ENCODE data around the gene NTHL1.

Gene NTHL1

GRCh38 chr16:2001456-2002355 is 45.9 kb downstream of the NTHL1 start:
- intact Hi-C loops (cut with DNase I) = no loop called here
- DNase-seq = peak in 1 of 10 donors; percentile 77

DNA sequence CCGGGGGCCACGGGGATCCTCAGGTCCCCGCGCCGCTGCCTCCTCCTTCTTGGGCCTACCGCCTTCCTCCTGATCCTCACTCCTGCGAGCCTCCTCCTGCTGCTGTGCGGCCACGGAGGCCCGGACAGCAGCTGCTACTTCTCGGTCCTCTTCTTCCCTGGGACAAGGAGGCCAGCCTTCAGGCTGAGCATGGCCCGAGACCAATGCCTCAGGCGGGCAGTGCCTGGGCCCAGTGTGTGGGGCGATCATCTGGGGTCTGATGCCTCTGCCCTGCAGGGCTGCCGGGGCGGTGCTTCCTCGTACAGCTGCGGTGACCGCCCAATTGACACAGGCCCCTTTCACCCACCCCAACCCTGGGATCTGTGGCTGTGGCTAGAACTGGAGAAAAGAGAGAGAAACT is 46.6 kb downstream of the NTHL1 start:
- DNase-seq = no peak
- intact Hi-C loops (cut with DNase I) = no loop called here

GRCh38 chr16:1999866-2000514 is 47.6 kb downstream of the NTHL1 start:
- DNase-seq = peak in 7 of 10 donors; percentile 32 to 92 (median 59)
- intact Hi-C loops (cut with DNase I) = no loop called here

DNA sequence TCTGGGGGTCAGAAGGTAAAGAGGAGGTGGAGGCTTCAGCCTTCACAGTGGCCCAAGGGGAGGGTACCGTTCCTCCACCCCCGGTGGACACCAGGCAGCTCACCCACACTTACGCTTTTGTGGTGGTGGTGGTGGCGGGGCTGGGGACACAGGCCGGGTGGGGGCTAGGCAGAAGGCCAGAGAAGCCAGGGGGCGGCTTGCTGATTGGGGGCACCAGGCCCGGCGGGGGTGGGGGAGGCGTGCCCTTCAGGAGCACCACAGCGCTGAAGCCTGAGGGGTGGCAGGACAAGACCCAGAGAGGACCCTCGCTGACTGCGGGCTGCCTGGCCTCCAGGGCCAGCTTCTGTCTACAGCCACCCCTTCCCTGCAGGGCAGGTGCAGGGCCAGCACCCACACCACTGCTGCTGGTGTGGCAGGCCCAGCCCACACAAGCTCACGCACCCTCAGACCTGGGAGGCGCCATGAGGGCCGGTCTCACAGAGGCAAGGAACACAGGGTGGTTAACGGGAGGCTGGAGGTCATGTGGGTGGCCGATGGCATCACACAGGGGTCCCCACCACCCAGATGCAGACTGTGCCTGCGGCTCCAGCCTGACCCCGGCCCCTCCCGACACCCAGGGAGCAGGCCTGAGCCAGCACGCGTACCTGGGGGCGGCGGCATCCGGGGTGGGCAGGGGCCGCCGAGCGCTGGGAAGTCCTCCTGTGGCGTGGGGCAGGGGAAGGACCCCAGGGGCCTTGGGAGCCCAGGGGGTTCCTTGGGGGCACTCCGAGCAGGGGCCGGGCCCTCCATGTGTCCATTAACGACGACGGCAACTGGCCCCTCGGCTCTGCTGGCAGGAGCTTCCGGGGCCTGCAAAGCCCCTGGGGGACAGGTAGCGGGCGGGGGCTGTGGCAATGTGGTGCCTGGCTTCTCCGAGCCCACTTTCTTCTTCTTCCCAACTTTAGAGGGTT is 48.5 kb downstream of the NTHL1 start:
- peak in 1 of 10 donors; percentile 78 for DNase-seq
- intact Hi-C loops (cut with DNase I) = no loop called here

GRCh38 chr16:1998360-1998835 is 49.2 kb downstream of the NTHL1 start:
- DNase-seq = peak in 1 of 10 donors; percentile 70
- intact Hi-C loops (cut with DNase I) = no loop called here

DNA sequence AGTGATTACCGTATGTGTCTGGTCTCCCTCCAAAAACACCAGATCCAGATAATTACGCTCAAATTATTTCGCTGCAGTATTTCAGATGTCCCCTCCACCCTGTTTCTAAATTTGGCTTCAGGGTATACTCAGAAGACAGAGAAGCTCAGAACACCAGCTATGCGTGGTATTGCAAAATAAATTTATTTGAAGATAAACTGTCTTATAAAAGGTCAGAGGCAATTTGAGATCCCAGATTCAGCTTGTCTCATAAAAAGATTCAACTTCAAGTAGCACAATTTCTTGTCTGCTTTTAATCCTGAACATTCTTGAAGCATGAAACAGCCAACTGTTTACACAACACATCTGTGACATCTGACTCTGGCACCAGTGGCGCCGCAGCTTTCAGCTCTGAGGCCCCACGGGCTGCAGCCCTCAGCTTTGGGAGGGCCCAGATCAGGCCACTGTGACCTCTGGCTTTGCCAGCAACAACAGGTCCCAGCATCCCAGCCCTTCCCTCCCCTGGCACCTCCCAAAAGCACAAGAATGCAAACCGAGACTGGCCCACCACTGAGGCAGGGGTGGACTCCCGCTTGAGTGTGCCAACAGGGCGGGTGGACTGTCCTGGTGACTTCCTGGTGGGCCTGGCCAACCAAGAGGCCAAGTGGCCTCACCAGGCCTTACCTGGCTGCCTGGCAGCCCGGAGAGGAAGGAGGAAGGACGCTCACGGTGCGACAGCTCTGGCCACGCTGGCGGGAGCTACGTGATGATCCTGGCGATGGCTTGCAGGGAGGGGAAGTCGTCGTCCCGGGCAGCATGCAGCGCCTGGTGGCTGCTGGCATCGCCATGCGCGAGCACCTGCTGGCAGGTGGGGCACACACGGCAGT is 49.9 kb downstream of the NTHL1 start:
- DNase-seq = peak in 1 of 10 donors; percentile 73
- intact Hi-C loops (cut with DNase I) = no loop called here

DNA sequence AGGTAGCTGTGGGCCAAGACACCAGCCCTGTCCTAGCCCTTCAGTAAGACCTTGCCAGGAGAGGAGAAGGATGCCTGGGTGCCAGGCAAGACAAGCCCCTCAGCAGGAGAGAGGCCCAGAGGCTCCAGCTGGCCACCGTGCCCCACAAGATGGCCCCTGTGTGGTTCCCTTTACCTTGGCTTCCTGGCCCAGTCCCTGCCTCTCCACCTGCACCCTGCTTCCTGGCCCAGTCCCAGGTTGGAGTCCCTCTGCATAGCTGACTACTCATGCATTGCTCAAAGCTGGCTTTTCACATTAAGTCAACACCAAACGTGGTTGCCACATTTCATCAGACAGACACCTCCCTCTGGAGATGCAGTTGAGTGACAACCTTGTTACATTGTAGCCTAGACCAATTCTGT is 53.9 kb downstream of the NTHL1 start:
- peak in 1 of 10 donors; percentile 72 for DNase-seq
- intact Hi-C loops (cut with DNase I) = no loop called here

- peak in 1 of 10 donors; percentile 84 for DNase-seq
- intact Hi-C loops (cut with DNase I) = no loop called here
These were observed 54.8 kb downstream of the NTHL1 start for GRCh38 chr16:1992704-1993317.

DNA sequence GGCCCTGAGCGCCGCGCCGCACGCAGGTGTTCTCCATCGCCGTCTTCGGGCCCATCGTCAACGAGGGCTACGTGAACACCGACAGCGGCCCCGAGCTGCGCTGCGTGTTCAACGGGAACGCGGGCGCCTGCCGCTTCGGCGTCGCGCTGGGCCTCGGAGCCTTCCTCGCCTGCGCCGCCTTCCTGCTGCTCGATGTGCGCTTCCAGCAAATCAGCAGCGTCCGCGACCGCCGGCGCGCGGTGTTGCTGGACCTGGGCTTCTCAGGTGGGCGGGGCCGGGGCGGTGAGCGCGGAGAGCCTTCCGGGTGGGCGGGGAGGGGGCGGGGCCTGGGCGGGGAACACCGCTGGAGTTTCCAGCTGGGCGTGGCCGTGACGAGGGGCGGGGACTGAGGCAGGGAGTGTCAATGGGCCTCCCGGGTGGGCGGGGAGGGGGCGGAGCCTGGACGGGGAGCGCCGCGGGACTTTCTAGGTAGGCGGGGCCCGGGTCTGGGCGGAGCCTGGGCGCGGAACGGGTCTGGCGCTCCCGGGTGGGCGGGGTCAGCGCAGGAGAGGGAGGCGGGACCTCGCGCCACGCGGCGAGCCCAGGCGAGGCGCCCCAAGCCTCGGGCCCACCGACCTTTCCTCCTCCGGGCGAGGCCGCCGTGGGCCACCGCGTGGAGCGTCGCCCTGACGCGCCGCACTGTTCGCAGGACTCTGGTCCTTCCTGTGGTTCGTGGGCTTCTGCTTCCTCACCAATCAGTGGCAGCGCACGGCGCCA is 55.5 kb downstream of the NTHL1 start:
- DNase-seq = peak; percentile 73 to 98 (median 86)
- intact Hi-C loops (cut with DNase I) = no loop called here

DNA sequence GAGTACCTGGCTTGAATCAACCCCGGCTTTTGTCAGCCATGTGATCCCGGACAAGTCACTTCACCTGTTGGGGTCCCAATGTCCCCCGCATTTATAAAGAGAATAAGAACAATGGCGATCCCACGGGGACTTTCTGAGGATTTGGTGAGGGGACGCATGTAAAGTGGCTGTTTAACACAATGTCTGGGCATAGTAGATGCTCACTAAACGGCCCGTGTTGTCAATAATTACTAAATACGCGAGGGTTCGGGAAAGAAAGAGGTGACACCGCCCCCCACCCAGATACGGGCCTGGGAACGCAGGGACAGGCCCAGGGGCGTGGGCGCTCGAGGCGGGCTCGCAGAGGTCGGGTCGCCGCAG is 56.1 kb downstream of the NTHL1 start:
- intact Hi-C loops (cut with DNase I) = no loop called here

DNA sequence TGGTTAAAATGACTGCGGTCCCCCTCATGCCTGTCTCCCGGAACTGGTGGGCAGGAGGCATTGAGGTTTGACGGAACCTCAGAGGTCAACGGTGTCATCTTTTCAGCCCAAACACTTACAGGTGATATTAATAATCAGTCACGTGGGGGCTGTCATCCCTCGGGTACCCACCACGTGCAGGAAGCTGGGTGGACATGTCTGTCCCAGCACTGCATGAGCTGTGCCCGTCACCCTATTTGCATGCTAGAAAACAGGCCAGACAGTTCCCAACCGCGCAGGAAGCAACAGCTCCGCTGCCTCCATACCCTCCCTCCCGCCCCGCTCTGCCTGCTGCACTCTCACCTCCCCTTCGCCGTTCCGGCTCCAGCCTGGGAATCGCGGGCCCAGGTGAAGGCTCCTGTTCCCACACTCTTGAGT is 56.5 kb downstream of the NTHL1 start:
- intact Hi-C loops (cut with DNase I) = no loop called here
- DNase-seq = peak in 2 of 10 donors; percentile 42 to 80

More for the DNA sequence above, 56.1 kb downstream of the NTHL1 start:
- no peak for DNase-seq

- DNase-seq = peak in 2 of 10 donors; percentile 30 to 86
These were observed 57.1 kb downstream of the NTHL1 start for GRCh38 chr16:1990351-1991134.

GRCh38 chr16:1990101-1990350 is 57.6 kb downstream of the NTHL1 start:
- intact Hi-C loops (cut with DNase I) = no loop called here
- DNase-seq = no peak

More at GRCh38 chr16:1990351-1991134, 57.1 kb downstream of the NTHL1 start:
- intact Hi-C loops (cut with DNase I) = no loop called here

All from posterior cingulate gyrus (tissue), 11 donors.